ENCODE data around the gene ZMYND15.
A peak's percentile ranks its signal among the peaks of the same experiment; 100 is the strongest.

ZMYND15 gene

GRCh38 chr17:4743216-4743615 lies 3.6 kb downstream of the ZMYND15 start:
- no peak for DNase-seq (ENCODE audit: low read depth)

- no peak for DNase-seq (ENCODE audit: low read depth)
Observed at GRCh38 chr17:4743898-4744297, 4.3 kb downstream of the ZMYND15 start.

- no peak for DNase-seq (ENCODE audit: low read depth)
Observed at GRCh38 chr17:4744999-4745969, 5.7 kb downstream of the ZMYND15 start.

GRCh38 chr17:4747847-4748246 lies 8.2 kb downstream of the ZMYND15 start:
- DNase-seq (ENCODE audit: low read depth): no peak

GRCh38 chr17:4748686-4749085 lies 9.1 kb downstream of the ZMYND15 start:
- no peak for DNase-seq (ENCODE audit: low read depth)

GRCh38 chr17:4750606-4751005 lies 11.0 kb downstream of the ZMYND15 start:
- no peak for DNase-seq (ENCODE audit: low read depth)

- DNase-seq (ENCODE audit: low read depth): no peak
Observed at GRCh38 chr17:4751932-4752331, 12.3 kb downstream of the ZMYND15 start.

GRCh38 chr17:4753392-4753791 lies 13.8 kb downstream of the ZMYND15 start:
- DNase-seq (ENCODE audit: low read depth): no peak

- DNase-seq (ENCODE audit: low read depth): no peak
Observed at GRCh38 chr17:4759776-4760236, 20.2 kb downstream of the ZMYND15 start.

GRCh38 chr17:4764595-4764994 lies 25.0 kb downstream of the ZMYND15 start:
- DNase-seq (ENCODE audit: low read depth): no peak

- DNase-seq (ENCODE audit: low read depth): no peak
Observed at GRCh38 chr17:4766201-4766600, 26.6 kb downstream of the ZMYND15 start.

- no peak for DNase-seq (ENCODE audit: low read depth)
Observed at GRCh38 chr17:4766723-4767122, 27.1 kb downstream of the ZMYND15 start.

- DNase-seq (ENCODE audit: low read depth): no peak
Observed at GRCh38 chr17:4768298-4768697, 28.7 kb downstream of the ZMYND15 start.

- DNase-seq (ENCODE audit: low read depth): peak; percentile 64
Observed at GRCh38 chr17:4769628-4770027, 30.0 kb downstream of the ZMYND15 start.

GRCh38 chr17:4771519-4772234 lies 32.0 kb downstream of the ZMYND15 start, which contains the start of gene TM4SF5:
Gene TM4SF5, plus strand, starts transcription at chr17:4771886. Its CDS starts 37 bp downstream, at chr17:4771923.
- DNase-seq (ENCODE audit: low read depth): no peak

- no peak for DNase-seq (ENCODE audit: low read depth)
Observed at GRCh38 chr17:4772235-4772613, 32.6 kb downstream of the ZMYND15 start.

GRCh38 chr17:4777969-4778760 lies 38.5 kb downstream of the ZMYND15 start:
- DNase-seq (ENCODE audit: low read depth): no peak

GRCh38 chr17:4780325-4780955 lies 40.8 kb downstream of the ZMYND15 start:
- no peak for DNase-seq (ENCODE audit: low read depth)

- DNase-seq (ENCODE audit: low read depth): no peak
Observed at GRCh38 chr17:4782652-4783051, 43.0 kb downstream of the ZMYND15 start.

- no peak for DNase-seq (ENCODE audit: low read depth)
Observed at GRCh38 chr17:4785311-4786105, 45.9 kb downstream of the ZMYND15 start.

- DNase-seq (ENCODE audit: low read depth): peak; percentile 28
Observed at GRCh38 chr17:4786106-4786511, 46.5 kb downstream of the ZMYND15 start, which contains the start of gene VMO1. Gene VMO1, minus strand, starts transcription at chr17:4786364. Its CDS starts 12 bp downstream, at chr17:4786352.
